ENCODE measurements around the gene FOXRED2.

FOXRED2 gene

GRCh38 chr22:36469094-36469710 is 37.6 kb downstream of the FOXRED2 start:
- Histone ChIP-seq H3K4me1 (peaks cover 8% of the 10 kb centered on the region), H3K27me3 (ENCODE audit: control insufficient read depth, insufficient read depth, low read length) (no peaks in the 10 kb centered on the region), H3K4me3 (ENCODE audit: low read depth, low read length) (no peak overlapping the region), H2AFZ (no peak overlapping the region), H3K4me2 (ENCODE audit: low read length) (no peak overlapping the region), H3K36me3 (ENCODE audit: control insufficient read depth, insufficient read depth, low read length) (no peaks in the 10 kb centered on the region), H3K9ac (no peak overlapping the region), H3K79me2 (no peaks in the 10 kb centered on the region), H3K9me3 (ENCODE audit: control insufficient read depth, low read length) (no peaks in the 10 kb centered on the region), H3K27ac (no peak overlapping the region)
- TF ChIP-seq, protein P1, sequence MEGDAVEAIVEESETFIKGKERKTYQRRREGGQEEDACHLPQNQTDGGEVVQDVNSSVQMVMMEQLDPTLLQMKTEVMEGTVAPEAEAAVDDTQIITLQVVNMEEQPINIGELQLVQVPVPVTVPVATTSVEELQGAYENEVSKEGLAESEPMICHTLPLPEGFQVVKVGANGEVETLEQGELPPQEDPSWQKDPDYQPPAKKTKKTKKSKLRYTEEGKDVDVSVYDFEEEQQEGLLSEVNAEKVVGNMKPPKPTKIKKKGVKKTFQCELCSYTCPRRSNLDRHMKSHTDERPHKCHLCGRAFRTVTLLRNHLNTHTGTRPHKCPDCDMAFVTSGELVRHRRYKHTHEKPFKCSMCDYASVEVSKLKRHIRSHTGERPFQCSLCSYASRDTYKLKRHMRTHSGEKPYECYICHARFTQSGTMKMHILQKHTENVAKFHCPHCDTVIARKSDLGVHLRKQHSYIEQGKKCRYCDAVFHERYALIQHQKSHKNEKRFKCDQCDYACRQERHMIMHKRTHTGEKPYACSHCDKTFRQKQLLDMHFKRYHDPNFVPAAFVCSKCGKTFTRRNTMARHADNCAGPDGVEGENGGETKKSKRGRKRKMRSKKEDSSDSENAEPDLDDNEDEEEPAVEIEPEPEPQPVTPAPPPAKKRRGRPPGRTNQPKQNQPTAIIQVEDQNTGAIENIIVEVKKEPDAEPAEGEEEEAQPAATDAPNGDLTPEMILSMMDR (IDR thresholded peaks at IDR 0.05): no peak

- Histone ChIP-seq H3K36me3 (ENCODE audit: control insufficient read depth, insufficient read depth, low read length) (no peaks in the 10 kb centered on the region), H3K4me1 (peaks cover 8% of the 10 kb centered on the region), H3K9me3 (ENCODE audit: control insufficient read depth, low read length) (no peaks in the 10 kb centered on the region), H3K4me2 (ENCODE audit: low read length) (no peak overlapping the region), H3K4me3 (ENCODE audit: low read depth, low read length) (no peak overlapping the region), H2AFZ (no peak overlapping the region), H3K27ac (no peak overlapping the region), H3K27me3 (ENCODE audit: control insufficient read depth, insufficient read depth, low read length) (no peaks in the 10 kb centered on the region), H3K9ac (no peak overlapping the region), H3K79me2 (no peaks in the 10 kb centered on the region)
- TF ChIP-seq, protein P1 (IDR thresholded peaks at IDR 0.05): no peak
Measured at GRCh38 chr22:36467946-36468345, 38.9 kb downstream of the FOXRED2 start.

- Histone ChIP-seq H3K27me3 (ENCODE audit: control insufficient read depth, insufficient read depth, low read length) (no peaks in the 10 kb centered on the region), H3K27ac (no peak overlapping the region), H2AFZ (no peak overlapping the region), H3K9me3 (ENCODE audit: control insufficient read depth, low read length) (no peaks in the 10 kb centered on the region), H3K36me3 (ENCODE audit: control insufficient read depth, insufficient read depth, low read length) (no peaks in the 10 kb centered on the region), H3K4me1 (peaks cover 8% of the 10 kb centered on the region), H3K4me3 (ENCODE audit: low read depth, low read length) (no peak overlapping the region), H3K9ac (no peak overlapping the region), H3K79me2 (no peaks in the 10 kb centered on the region), H3K4me2 (ENCODE audit: low read length) (no peak overlapping the region)
- TF ChIP-seq, protein P1 (IDR thresholded peaks at IDR 0.05): no peak
Measured at GRCh38 chr22:36467042-36467810, 39.6 kb downstream of the FOXRED2 start.

DNA sequence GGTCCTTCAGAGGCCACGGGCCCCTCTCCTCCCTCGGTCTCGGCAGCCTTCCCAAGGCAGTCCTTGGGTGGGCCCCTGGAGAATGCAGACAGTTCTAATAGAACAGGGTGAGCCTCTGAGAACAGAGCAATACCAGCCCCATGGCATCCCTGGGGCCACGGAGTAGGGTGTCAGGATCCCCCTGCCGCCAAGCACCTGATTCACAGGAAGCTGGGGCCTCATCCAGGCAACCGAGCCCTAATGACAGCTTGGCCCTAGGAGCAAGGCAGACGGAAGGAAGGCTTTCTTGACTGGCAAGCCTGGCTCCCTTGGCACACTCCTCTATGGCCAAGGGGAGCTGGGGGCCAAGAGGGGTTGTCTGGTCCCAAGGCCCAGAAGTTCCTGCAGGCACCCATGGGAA is 40.6 kb downstream of the FOXRED2 start:
- TF ChIP-seq, protein P1 (IDR thresholded peaks at IDR 0.05): no peak
- Histone ChIP-seq H3K27ac (peak overlapping the region; percentile 73), H3K27me3 (ENCODE audit: control insufficient read depth, insufficient read depth, low read length) (no peaks in the 10 kb centered on the region), H3K9me3 (ENCODE audit: control insufficient read depth, low read length) (no peaks in the 10 kb centered on the region), H3K4me3 (ENCODE audit: low read depth, low read length) (no peak overlapping the region), H3K4me1 (peaks cover 8% of the 10 kb centered on the region), H3K36me3 (ENCODE audit: control insufficient read depth, insufficient read depth, low read length) (no peaks in the 10 kb centered on the region), H3K79me2 (no peaks in the 10 kb centered on the region), H3K9ac (no peak overlapping the region), H3K4me2 (ENCODE audit: low read length) (no peak overlapping the region), H2AFZ (no peak overlapping the region)

Data from parathyroid adenoma (tissue), 2 donors.